Testis (tissue), 2 donors: ENCODE data around the gene SLC49A3.
"Not testable (repeated sequence)": the region's sequence is repeated elsewhere in the genome, so short reads cannot be mapped to it uniquely, and the experiment has no call there.

Source experiments
- CTCF ChIP-seq, 3 experiments: fragments of 450-650 bp in 2 of 3; fragments of 200-600 bp in 1 of 3; sonication (generic) in 1 of 3; IDR thresholded peaks; one replicate each; pipeline ENCODE4 v1.5.1; 2016 to 2019; ENCODE audit warnings: antibody characterized with exemption in 3 of 3, mild to moderate bottlenecking in 2 of 3, moderate library complexity in 1 of 3
- POLR2A ChIP-seq: fragments of 450-650 bp; IDR thresholded peaks from one replicate; pipeline ENCODE4 v1.6.1; 2017; ENCODE audit warnings: antibody characterized with exemption, mild to moderate bottlenecking, moderate library complexity

- TF ChIP-seq POLR2A; CTCF (IDR thresholded peaks at IDR 0.05): not testable (repeated sequence)
Measured at GRCh38 chr4:736561-736960, 47.6 kb upstream of the SLC49A3 start.
